22Rv1 (cell line): ENCODE results near the gene NEUROG2.

Experiments used
- ZFX ChIP-seq: fragments of 450-650 bp; IDR thresholded peaks from 2 replicates; pipeline ENCODE4 v1.6.1; 2017; ENCODE audit warnings: antibody characterized with exemption, borderline replicate concordance
- TF ChIP-seq, protein P1 (sequence below): fragments of 450-650 bp; IDR thresholded peaks from 2 replicates; pipeline ENCODE4 v1.5.1; 2017; ENCODE audit warnings: mild to moderate bottlenecking

DNA sequence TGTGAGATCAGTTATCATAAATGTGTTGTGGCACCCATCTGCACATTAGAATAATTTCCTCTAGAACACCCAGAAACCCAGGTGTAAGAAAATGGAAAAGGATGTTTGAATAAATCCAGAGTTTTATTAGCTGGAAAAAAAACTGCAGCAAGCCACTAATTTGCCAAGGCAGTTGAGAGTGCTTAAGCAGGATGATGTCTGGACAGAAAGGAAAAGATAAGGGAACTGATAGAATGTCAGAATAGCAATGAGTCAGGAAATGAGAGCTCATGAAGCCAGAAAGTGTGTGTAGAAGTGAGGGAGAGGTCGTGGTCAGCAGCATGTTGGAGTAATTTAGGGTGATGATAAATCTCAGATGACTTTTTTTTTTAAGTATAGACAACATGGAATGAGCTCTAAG, 15.2 kb upstream of the NEUROG2 start:
- TF ChIP-seq, protein P1, sequence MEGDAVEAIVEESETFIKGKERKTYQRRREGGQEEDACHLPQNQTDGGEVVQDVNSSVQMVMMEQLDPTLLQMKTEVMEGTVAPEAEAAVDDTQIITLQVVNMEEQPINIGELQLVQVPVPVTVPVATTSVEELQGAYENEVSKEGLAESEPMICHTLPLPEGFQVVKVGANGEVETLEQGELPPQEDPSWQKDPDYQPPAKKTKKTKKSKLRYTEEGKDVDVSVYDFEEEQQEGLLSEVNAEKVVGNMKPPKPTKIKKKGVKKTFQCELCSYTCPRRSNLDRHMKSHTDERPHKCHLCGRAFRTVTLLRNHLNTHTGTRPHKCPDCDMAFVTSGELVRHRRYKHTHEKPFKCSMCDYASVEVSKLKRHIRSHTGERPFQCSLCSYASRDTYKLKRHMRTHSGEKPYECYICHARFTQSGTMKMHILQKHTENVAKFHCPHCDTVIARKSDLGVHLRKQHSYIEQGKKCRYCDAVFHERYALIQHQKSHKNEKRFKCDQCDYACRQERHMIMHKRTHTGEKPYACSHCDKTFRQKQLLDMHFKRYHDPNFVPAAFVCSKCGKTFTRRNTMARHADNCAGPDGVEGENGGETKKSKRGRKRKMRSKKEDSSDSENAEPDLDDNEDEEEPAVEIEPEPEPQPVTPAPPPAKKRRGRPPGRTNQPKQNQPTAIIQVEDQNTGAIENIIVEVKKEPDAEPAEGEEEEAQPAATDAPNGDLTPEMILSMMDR: no peak
- TF ChIP-seq ZFX: no peak
